HG03571 (cell line): ENCODE measurements around the gene ARL17B.
"Not testable (repeated sequence)": the region's sequence is repeated elsewhere in the genome, so short reads cannot be mapped to it uniquely, and the experiment has no call there.

Experiments used
- ATAC-seq: cut with Tn5 transposase; IDR thresholded peaks from one replicate; pipeline ENCODE4 v1.9.1; 2021; ENCODE audit not compliant: unreplicated experiment

The ARL17B gene

DNA sequence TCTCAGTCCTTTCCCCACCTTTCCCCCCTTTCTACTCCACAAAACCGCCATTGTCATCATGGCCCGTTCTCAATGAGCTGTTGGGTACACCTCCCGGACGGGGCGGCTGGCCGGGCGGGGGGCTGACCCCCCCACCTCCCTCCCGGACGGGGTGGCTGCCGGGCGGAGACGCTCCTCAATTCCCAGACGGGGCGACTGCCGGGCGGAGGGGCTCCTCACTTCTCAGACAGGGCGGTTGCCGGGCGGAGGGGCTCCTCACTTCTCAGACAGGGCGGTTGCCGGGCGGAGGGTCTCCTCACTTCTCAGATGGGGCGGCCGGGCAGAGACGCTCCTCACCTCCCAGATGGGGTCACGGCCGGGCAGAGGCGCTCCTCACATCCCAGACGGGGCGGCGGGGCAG lies 108.8 kb downstream of the ARL17B start:
- ATAC-seq, result not testable (repeated sequence)

DNA sequence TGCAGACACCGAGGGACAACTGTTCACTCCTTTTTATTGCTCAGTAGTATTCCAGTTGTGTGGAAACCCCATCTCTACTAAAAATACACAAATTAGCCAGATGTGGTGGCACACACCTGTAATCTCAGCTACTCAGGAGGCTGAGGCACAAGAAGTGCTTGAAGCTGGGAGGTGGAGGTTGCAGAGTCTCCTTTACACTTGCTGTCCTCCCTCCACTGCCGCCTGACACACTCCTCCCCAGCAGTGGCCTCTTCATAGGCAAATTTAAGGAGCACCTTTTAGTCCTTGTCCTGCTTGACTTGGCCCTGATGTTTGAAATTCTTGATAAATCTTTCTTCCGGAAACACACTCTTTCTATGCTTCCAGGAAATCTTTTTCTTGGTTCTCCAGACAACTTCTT lies 112.4 kb downstream of the ARL17B start:
- ATAC-seq, result not testable (repeated sequence)

DNA sequence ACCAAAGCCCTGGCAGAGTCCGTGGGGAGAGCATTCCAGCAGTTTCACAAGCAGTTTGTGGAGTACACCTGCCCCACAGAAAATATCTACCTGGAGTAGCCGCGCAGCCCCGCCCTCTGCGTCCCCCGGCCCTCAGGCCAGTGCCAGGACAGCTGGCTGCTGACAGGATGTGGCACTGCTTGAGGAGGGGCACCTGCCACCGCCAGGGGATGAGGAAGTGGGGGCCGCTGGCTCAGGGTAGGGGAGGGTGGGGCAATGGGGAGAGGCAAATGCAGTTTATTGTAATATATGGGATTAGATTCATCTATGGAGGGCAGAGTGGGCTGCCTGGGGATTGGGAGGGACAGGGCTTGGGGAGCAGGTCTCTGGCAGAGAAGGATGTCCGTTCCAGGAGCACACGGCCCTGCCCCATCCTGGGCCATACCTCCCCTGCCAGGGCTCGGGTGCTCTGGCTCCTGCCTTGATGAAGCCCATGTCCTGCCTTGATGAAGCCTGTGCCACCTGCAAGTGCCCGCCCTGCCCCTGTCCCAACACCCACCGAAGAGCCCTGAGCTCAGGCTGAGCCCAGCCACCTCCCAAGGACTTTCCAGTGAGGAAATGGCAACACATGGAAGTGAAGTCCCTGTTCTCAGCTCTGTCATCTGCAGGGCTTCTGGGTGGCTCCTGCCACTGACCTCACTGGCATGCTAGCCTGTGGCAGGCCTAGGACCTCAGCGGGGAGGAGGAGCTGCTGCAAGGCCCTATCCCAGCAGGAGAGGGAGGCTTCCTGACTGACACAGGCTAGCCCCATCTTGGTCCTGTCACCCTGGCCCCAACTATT lies 116.4 kb downstream of the ARL17B start:
- not testable (repeated sequence) for ATAC-seq

DNA sequence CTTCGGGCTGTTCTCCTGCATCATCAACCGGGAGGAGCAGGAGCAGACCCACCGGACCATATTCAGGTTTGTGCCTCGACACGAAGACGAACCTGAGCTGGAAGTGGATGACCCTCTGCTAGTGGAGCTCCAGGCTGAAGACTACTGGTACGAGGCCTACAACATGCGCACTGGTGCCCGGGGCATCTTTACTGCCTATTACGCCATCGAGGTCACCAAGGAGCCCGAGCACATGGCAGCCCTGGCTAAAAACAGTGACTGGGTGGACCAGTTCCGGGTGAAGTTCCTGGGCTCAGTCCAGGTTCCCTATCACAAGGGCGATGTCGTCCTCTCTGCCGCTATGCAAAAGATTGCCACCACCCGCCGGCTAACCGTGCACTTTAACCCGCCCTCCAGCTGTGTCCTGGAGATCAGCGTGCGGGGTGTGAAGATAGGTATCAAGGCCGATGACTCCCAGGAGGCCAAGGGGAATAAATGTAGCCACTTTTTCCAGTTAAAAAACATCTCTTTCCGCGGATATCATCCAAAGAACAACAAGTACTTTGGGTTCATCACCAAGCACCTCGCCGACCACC lies 117.1 kb downstream of the ARL17B start:
- not testable (repeated sequence) for ATAC-seq

DNA sequence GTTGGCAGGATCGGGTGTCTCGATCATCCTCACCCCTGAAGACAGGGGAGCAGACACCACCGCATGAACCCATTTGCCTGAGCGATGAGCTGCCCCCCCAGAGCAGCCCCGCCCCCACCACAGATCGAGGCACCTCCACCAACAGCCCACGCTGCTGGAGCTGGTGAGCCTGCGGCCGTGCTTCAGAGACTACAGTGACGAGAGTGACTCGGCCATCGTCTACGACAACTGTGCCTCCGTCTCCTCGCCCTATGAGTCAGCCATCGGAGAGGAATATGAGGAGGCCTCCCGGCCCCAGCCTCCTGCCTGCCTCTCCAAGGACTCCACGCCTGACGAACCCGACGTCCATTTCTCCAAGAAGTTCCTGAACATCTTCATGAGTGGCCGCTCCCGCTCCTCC lies 117.6 kb downstream of the ARL17B start:
- ATAC-seq, result not testable (repeated sequence)

DNA sequence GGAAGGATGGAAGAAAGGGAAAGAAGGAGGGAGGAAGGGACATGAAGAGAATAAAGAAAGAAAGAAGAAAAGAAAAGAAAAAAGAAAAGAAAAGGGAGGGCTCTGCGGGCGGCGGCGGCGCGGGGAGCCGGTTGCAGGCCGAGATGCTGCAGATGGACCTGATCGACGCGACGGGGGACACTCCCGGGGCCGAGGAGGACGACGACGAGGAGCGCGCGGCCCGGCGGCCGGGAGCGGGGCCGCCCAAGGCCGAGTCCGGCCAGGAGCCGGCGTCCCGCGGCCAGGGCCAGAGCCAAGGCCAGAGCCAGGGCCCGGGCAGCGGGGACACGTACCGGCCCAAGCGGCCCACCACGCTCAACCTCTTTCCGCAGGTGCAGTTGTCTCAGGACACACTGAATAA lies 118.1 kb downstream of the ARL17B start:
- not testable (repeated sequence) for ATAC-seq

DNA sequence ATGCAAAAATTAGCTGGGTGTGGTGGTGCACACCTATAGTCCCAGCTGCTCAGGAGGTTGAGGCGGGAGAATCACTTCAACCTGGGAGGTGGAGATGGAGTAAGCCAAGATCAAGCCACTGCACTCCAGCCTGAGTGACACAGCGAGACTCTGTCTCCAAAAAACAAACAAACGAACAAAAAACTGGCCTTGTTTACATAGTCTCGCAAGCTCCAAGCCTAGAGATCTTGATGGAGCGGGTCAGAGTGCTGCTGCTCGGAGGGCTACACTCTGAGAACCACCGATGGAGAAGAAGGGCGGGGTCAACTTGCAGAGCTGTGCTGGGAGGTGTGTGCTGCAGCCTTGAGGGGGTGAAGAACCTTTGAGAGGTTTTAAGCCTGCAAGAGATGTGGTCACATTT lies 130.2 kb downstream of the ARL17B start:
- ATAC-seq, result not testable (repeated sequence)

DNA sequence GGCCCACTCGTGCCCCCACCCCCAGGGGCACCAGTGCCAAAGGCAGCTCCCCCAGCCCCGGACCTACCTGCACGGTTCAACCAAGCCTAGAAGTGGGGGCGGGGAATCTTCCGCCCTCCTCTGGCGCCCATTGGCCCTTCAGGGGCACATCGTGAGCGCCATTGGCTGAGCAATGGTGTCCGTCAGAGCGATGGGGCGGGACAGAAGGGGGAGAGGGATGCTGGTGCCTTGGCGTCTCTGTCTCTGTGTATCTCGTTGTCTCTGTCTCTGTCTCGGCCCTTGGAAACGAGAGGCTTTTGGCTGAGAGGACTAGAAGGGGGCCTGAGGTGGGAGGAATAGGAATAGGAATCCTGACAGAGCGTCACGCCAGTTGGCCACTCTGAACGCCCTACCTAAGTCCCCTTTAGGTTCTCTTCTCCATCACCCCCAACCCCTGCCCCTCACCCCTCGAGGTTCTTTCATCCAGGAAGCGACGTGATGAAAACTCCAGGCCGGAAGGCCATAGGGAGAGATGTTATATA lies 136.2 kb downstream of the ARL17B start:
- peak; percentile 94 for ATAC-seq

DNA sequence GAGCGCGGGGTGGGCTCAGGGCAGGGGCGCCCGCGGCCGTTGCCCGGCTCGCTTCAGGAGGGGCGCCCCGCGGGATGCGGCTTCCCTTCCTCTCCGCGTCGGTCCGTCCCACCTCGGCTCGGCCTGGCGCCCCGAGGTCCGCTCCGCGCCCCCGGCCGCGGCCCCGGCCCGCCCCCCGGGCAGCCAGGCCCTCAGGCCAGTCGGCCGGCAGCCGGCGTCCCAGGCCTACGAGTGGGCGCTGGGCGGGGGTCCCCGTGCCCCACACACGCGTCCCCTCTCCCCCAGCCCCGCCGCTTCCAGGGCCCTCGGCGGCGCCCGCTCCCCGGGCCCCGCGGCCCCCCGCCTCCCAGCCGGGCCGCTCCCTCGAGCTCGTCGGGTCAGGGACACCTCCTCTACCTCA lies 136.7 kb downstream of the ARL17B start:
- ATAC-seq, result peak; percentile 39
